G401 (cell line): ENCODE results near the gene UBE2F. TPM values are rescaled to one million over a fixed set of nuclear protein-coding genes. Genes with fewer than 3 reads are reported as not detected.

ENCODE experiments used
- DNase-seq: peaks from one replicate; pipeline ENCODE4 v3.0.0-alpha.2; 2015; ENCODE audit warnings: low spot score
- in situ Hi-C: cut with HindIII; loops from 2 replicates; pipeline ENCODE4 v1.10.0; 2016; ENCODE audit warnings: low sequenced_read_pairs, mixed read lengths
- total RNA-seq: library from RNA; depleted of rRNA; stranded (reverse); fragments of >200 nt; shearing (Covaris generic); gene quantifications from 2 replicates; pipeline ENCODE4 v1.2.3, GENCODE V29; 2014; rRNA removed

Gene UBE2F
- total RNA-seq, 1 experiment from 2014 or later = 86.4 TPM

- no peak for DNase-seq
- in situ Hi-C loops = no loop called here
Measured at GRCh38 chr2:238090887-238091286, 124.1 kb downstream of the UBE2F start.

GRCh38 chr2:238091436-238092060 is 124.7 kb downstream of the UBE2F start:
- in situ Hi-C loops = no loop called here
- DNase-seq = no peak

Other genes with a start within 250 kb of the UBE2F start
- 0.10 and 0.25 TPM in 2 replicates for gene RBM44, start 168.2 kb upstream of the UBE2F start, total RNA-seq
- not detected in 2 replicates for gene RAMP1, start 107.4 kb upstream of the UBE2F start, total RNA-seq
- 42.8 and 52.0 TPM in 2 replicates for gene SCLY, start 94.0 kb downstream of the UBE2F start, total RNA-seq
- 6.8 and 19.3 TPM in 2 replicates for gene ESPNL, start 133.3 kb downstream of the UBE2F start, total RNA-seq
- gene KLHL30, start 171.7 kb downstream of the UBE2F start, total RNA-seq = 0.07 TPM in 1 of 2 replicates, not detected in the other
- gene ERFE, start 192.0 kb downstream of the UBE2F start, total RNA-seq = 5.1 and 9.4 TPM in 2 replicates
- 65.1 and 71.4 TPM in 2 replicates for gene ILKAP, start 236.7 kb downstream of the UBE2F start, total RNA-seq